HepG2 (cell line): ENCODE data around the gene FADD. TPM values are rescaled to one million over a fixed set of nuclear protein-coding genes. Genes with fewer than 3 reads are reported as not detected.

ENCODE experiments used
- ATAC-seq: fragments of 200-7000 bp; cut with Tn5 transposase; 3 replicates; pipeline ENCODE4 v1.9.1; 2020; ENCODE audit warnings: mild to moderate bottlenecking, moderate library complexity
- BruUV-seq: library from RNA; stranded (reverse); fragments of 400-500 nt; replicated peaks from 2 replicates; lab custom pipeline; 2021; lab: Mats Ljungman, UMichigan
- CTCF ChIA-PET: fragments of 300-600 bp; formaldehyde crosslinking; extraction: SDS; loops from one replicate; lab custom pipeline; 2021; ENCODE audit warnings: low total read pairs, inconsistent platforms, low intra/inter-chr PET ratio; lab: Yijun Ruan, JAX
- POLR2A ChIA-PET: fragments of 350-600 bp; sonication (Branson Sonifier 250); formaldehyde crosslinking; loops from one replicate; lab custom pipeline; 2020; ENCODE audit warnings: antibody characterized with exemption, inconsistent platforms; lab: Yijun Ruan, JAX
- DNase-seq: peaks from one replicate; pipeline ENCODE4 v3.0.0-alpha.2; 2015; ENCODE audit warnings: low spot score
- FAIRE-seq: peaks from 3 replicates; lab custom pipeline; 2011; peaks lifted over from hg19 to GRCh38; lab: Jason Lieb, UNC
- H2AFZ ChIP-seq: one replicate; pipeline ENCODE4 v1.6.1; 2011; ENCODE audit warnings: low read length, inconsistent platforms
- H3K27ac ChIP-seq: fragments of 300-600 bp; 3 replicates; pipeline ENCODE4 v1.8.0; 2011; ENCODE audit warnings: mixed run types, mild to moderate bottlenecking, mixed read lengths, low read length, inconsistent platforms; ENCODE audit not compliant: insufficient read depth; ENCODE audit errors: extremely low read length
- H3K27me3 ChIP-seq, 2 experiments: fragments of 200-600 bp in 1 of 2; 2 replicates in 1 of 2; 3 replicates in 1 of 2; pipeline versions ENCODE4 v1.6.0 to v1.8.0; 2011; ENCODE audit warnings: low read length in 2 of 2, mild to moderate bottlenecking in 2 of 2, moderate library complexity in 2 of 2, inconsistent platforms in 1 of 2; ENCODE audit not compliant: insufficient read depth in 2 of 2, control insufficient read depth in 1 of 2
- H3K36me3 ChIP-seq, 2 experiments: fragments of 200-600 bp in 1 of 2; replicated peaks in 1 of 2; 2 replicates in 1 of 2; 3 replicates in 1 of 2; pipeline versions ENCODE4 v1.5.1 to v1.8.0; 2011; ENCODE audit warnings: low read length in 2 of 2, inconsistent platforms in 1 of 2; ENCODE audit not compliant: insufficient read depth in 2 of 2, control insufficient read depth in 1 of 2
- H3K4me1 ChIP-seq: 2 replicates; pipeline ENCODE4 v1.5.1; 2012; ENCODE audit warnings: low read length, inconsistent platforms; ENCODE audit not compliant: insufficient read depth
- H3K4me2 ChIP-seq: 2 replicates; pipeline ENCODE4 v1.6.0; 2011; ENCODE audit warnings: low read depth, low read length, inconsistent platforms
- H3K4me3 ChIP-seq, 3 experiments: fragments of 200-600 bp in 1 of 3; sonication (generic), shearing (Covaris generic) in 1 of 3; replicated peaks in 1 of 3; 2 replicates each; pipeline ENCODE4 v1.5.1; 2011 to 2016; ENCODE audit warnings: low read length in 3 of 3, inconsistent platforms in 2 of 3, low read depth in 2 of 3, mild to moderate bottlenecking in 2 of 3, control low read depth in 1 of 3, mixed read lengths in 1 of 3; ENCODE audit not compliant: insufficient read depth in 1 of 3
- H3K79me2 ChIP-seq: one replicate; pipeline ENCODE4 v1.6.1; 2011; ENCODE audit warnings: low read length, inconsistent platforms; ENCODE audit not compliant: insufficient read depth
- H3K9ac ChIP-seq: 2 replicates; pipeline ENCODE4 v1.6.0; 2011; ENCODE audit warnings: mild to moderate bottlenecking, low read depth, low read length, inconsistent platforms; ENCODE audit not compliant: insufficient read depth
- H3K9me3 ChIP-seq: 2 replicates; pipeline ENCODE4 v1.5.1; 2012; ENCODE audit warnings: mild to moderate bottlenecking, low read length
- H4K20me1 ChIP-seq: 2 replicates; pipeline ENCODE4 v1.6.0; 2011; ENCODE audit warnings: inconsistent platforms, mild to moderate bottlenecking, low read length, moderate library complexity; ENCODE audit not compliant: insufficient read depth
- CREB1 ChIP-seq, 2 experiments: fragments of 450-650 bp in 1 of 2; IDR thresholded peaks; 2 replicates each; pipeline ENCODE4 v1.6.1; 2016 to 2017; ENCODE audit warnings: control low read depth in 1 of 2, mild to moderate bottlenecking in 1 of 2, missing compliant biosample characterization in 1 of 2, missing genetic modification characterization in 1 of 2
- GABPB1 ChIP-seq: IDR thresholded peaks from 2 replicates; pipeline ENCODE4 v1.6.1; 2016; ENCODE audit warnings: mild to moderate bottlenecking, missing genetic modification reagents, moderate library complexity, missing compliant biosample characterization
- GLI4 ChIP-seq: sonication (generic); formaldehyde crosslinking; IDR thresholded peaks from 2 replicates; pipeline ENCODE4 v1.5.1; 2020; ENCODE audit warnings: missing genetic modification reagents, mild to moderate bottlenecking, moderate library complexity, borderline replicate concordance
- HNF4A ChIP-seq: sonication (generic); formaldehyde crosslinking; IDR thresholded peaks from 2 replicates; pipeline ENCODE4 v1.4.0; 2020; ENCODE audit warnings: missing genetic modification reagents
- ZFP62 ChIP-seq: sonication (generic); formaldehyde crosslinking; IDR thresholded peaks from 2 replicates; pipeline ENCODE4 v1.4.0; 2020; ENCODE audit warnings: missing genetic modification reagents
- ZNF225 ChIP-seq: sonication (generic); formaldehyde crosslinking; IDR thresholded peaks from 2 replicates; pipeline ENCODE4 v1.4.0; 2020; ENCODE audit warnings: mild to moderate bottlenecking, missing genetic modification reagents
- ZNF550 ChIP-seq: sonication (generic); formaldehyde crosslinking; IDR thresholded peaks from 2 replicates; pipeline ENCODE4 v1.4.0; 2020; ENCODE audit warnings: mild to moderate bottlenecking, missing genetic modification reagents, borderline replicate concordance
- ZNF768 ChIP-seq: sonication (generic); formaldehyde crosslinking; IDR thresholded peaks from 2 replicates; pipeline ENCODE4 v1.4.0; 2020; ENCODE audit warnings: missing genetic modification reagents
- ZNF772 ChIP-seq: sonication (generic); formaldehyde crosslinking; IDR thresholded peaks from 2 replicates; pipeline ENCODE4 v1.5.0; 2020; ENCODE audit warnings: mild to moderate bottlenecking, missing genetic modification reagents
- WGBS: methylation state at CpG from one replicate; pipeline ENCODE4 v1.1.6; 2017; ENCODE audit warnings: low lambda C conversion rate; 5-methylcytosine and 5-hydroxymethylcytosine counted together
- in situ Hi-C: cut with HindIII; loops from 2 replicates; pipeline ENCODE4 v1.10.0; 2017; ENCODE audit warnings: low pct_unique_long_range_greater_than_20kb; ENCODE audit not compliant: extremely low pct_ligation_motif_present
- intact Hi-C: fragments of 100-400 bp; cut with micrococcal nuclease; formaldehyde crosslinking; loops from one replicate; pipeline ENCODE4 v1.10.0; 2022; ENCODE audit not compliant: unreplicated experiment
- polyA plus RNA-seq, 8 experiments: library from polyadenylated mRNA; depleted of rRNA in 3 of 8; stranded (reverse) in 7 of 8; unstranded in 1 of 8; fragments of >200 nt; fragmentation: Illumina TruSeq in 4 of 8; extraction: Trizol in 4 of 8; gene quantifications; 2 replicates each; pipeline versions ENCODE4 v1.2.1 to v1.2.3, GENCODE V29; 2011 to 2016; ENCODE audit warnings: low read depth in 4 of 8, missing spikeins in 1 of 8, mixed read lengths in 1 of 8; ENCODE audit not compliant: insufficient read depth in 1 of 8
- total RNA-seq, 5 experiments: library from RNA; depleted of rRNA; stranded (reverse); fragments of >200 nt; fragmentation: Illumina TruSeq; extraction: Trizol; gene quantifications; 2 replicates each; pipeline ENCODE4 v1.2.3, GENCODE V29; 2016; ENCODE audit warnings: low read depth in 1 of 5
- TF ChIP-seq, protein P1 (sequence below): conservative IDR thresholded peaks from 2 replicates; pipeline ENCODE4 v1.6.1; 2018; ENCODE audit warnings: missing genetic modification reagents
- TF ChIP-seq, protein P2 (sequence below): sonication (generic); formaldehyde crosslinking; IDR thresholded peaks from 2 replicates; pipeline ENCODE4 v1.9.0; 2021; ENCODE audit warnings: missing genetic modification reagents, mild to moderate bottlenecking, borderline replicate concordance

Gene FADD
- total and polyA plus RNA-seq, 2 of the 13 experiments (the other 11 are each of a cell fraction or from before 2014, with no cell fraction given), result 14.2 to 22.2 TPM

DNA sequence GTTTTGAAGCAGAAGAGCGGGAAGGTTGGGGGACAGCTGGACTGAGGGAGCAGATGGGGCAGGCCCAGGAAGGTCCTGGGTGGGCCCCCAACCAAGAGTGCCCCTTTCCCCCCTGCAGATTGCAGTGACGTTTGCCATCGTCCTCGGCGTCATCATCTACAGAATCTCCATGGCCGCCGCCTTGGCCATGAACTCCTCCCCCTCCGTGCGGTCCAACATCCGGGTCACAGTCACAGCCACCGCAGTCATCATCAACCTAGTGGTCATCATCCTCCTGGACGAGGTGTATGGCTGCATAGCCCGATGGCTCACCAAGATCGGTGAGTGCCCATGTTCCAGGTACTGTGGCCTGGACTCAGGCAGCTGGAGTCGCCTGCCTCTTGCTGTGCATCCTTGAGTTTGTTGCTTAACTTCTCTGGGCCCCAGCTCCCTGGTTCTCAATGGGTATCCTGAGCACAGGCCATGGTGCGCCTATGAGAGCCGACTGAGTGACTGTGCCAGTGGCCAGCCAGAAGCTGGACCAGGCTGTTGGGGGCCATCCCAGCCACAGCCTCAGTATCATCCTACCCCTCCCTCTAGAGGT, 42.0 kb upstream of the FADD start:
- H3K4me2 ChIP-seq, result no peak overlapping the region
- H3K9me3 ChIP-seq, result no peaks in the 10 kb centered on the region
- ChIA-PET POLR2A (no interaction called here), CTCF (no interaction called here)
- in situ Hi-C loops, result no loop called here
- H3K4me1 ChIP-seq, result no peaks in the 10 kb centered on the region
- H3K27me3 ChIP-seq, result peaks cover 7 to 43% of the 10 kb centered on the region in 2 experiments; a peak in 4 of 5 replicates
- BruUV-seq, result no TSS peak
- 48% methylated on average over 10 of the region's 17 CpGs for WGBS
- H3K79me2 ChIP-seq, result no peaks in the 10 kb centered on the region
- H3K9ac ChIP-seq, result no peak overlapping the region
- H2AFZ ChIP-seq, result no peak overlapping the region
- H3K27ac ChIP-seq, result no peak overlapping the region
- no peak for ATAC-seq
- FAIRE-seq, result no peak
- TF ChIP-seq, protein P1, sequence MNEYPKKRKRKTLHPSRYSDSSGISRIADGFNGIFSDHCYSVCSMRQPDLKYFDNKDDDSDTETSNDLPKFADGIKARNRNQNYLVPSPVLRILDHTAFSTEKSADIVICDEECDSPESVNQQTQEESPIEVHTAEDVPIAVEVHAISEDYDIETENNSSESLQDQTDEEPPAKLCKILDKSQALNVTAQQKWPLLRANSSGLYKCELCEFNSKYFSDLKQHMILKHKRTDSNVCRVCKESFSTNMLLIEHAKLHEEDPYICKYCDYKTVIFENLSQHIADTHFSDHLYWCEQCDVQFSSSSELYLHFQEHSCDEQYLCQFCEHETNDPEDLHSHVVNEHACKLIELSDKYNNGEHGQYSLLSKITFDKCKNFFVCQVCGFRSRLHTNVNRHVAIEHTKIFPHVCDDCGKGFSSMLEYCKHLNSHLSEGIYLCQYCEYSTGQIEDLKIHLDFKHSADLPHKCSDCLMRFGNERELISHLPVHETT (CRISPR knock-in tag), result no peak
- TF ChIP-seq CREB1 (IDR thresholded peaks at IDR 0.05), result peak; percentile 60; the same call in 1 of the 2 replicates
- no peak for TF ChIP-seq CREB1 (CRISPR knock-in tag; IDR thresholded peaks at IDR 0.05)
- TF ChIP-seq ZNF768 (CRISPR knock-in tag), result peak; percentile 97
- TF ChIP-seq, all 625 proteins: peak for 2
- Histone ChIP-seq H4K20me1 (peaks cover 3% of the 10 kb centered on the region; the same call in 1 of the 2 replicates), H3K4me3 (no peak overlapping the region), H3K36me3 (no peaks in the 10 kb centered on the region)
- no peak for DNase-seq
- intact Hi-C loops, result no loop called here

GRCh38 chr11:70164705-70165104, 38.4 kb upstream of the FADD start:
- H3K9ac ChIP-seq, result no peak overlapping the region
- H3K27ac ChIP-seq, result no peak overlapping the region
- no peaks in the 10 kb centered on the region for H3K4me1 ChIP-seq
- in situ Hi-C loops, result no loop called here
- peaks cover 7 to 55% of the 10 kb centered on the region in 2 experiments for H3K27me3 ChIP-seq
- CTCF ChIA-PET, result no interaction called here
- no peak overlapping the region for H3K4me2 ChIP-seq
- H4K20me1 ChIP-seq, result 0 out of 2 replicates have a peak, but pooled peaks cover 3% of the 10 kb centered on the region
- no peaks in the 10 kb centered on the region for H3K9me3 ChIP-seq
- BruUV-seq, result no TSS peak
- ATAC-seq (no peak), DNase-seq (no peak), FAIRE-seq (no peak)
- no peaks in the 10 kb centered on the region for H3K79me2 ChIP-seq
- H3K36me3 ChIP-seq, result no peaks in the 10 kb centered on the region
- no peak overlapping the region for H3K4me3 ChIP-seq
- no CpG with 5 or more reads among the region's 10 CpGs for WGBS
- intact Hi-C loops, result no loop called here
- POLR2A ChIA-PET, result no interaction called here
- no peak overlapping the region for H2AFZ ChIP-seq
- TF ChIP-seq ZNF550 (CRISPR knock-in tag) (no peak), GABPB1 (CRISPR knock-in tag) (no peak), ZNF772 (CRISPR knock-in tag) (no peak), ZFP62 (no peak), ZNF225 (CRISPR knock-in tag) (no peak), HNF4A (CRISPR knock-in tag) (no peak), GLI4 (CRISPR knock-in tag) (no peak)
- TF ChIP-seq, protein P2, sequence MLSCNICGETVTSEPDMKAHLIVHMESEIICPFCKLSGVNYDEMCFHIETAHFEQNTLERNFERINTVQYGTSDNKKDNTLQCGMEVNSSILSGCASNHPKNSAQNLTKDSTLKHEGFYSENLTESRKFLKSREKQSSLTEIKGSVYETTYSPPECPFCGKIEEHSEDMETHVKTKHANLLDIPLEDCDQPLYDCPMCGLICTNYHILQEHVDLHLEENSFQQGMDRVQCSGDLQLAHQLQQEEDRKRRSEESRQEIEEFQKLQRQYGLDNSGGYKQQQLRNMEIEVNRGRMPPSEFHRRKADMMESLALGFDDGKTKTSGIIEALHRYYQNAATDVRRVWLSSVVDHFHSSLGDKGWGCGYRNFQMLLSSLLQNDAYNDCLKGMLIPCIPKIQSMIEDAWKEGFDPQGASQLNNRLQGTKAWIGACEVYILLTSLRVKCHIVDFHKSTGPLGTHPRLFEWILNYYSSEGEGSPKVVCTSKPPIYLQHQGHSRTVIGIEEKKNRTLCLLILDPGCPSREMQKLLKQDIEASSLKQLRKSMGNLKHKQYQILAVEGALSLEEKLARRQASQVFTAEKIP (CRISPR knock-in tag), result no peak
